Measurements from ENCODE around the gene ARHGEF4.

- no peak for TF ChIP-seq POLR2A (IDR thresholded peaks at IDR 0.05)
- TF ChIP-seq CTCF (IDR thresholded peaks at IDR 0.05), result no peak
Observed at GRCh38 chr2:130828461-130828860, 8.3 kb upstream of the ARHGEF4 start.
